GM18519 (cell line): Measurements from ENCODE around the gene ERH.

Experiments
- ATAC-seq: cut with Tn5 transposase; IDR thresholded peaks from one replicate; pipeline ENCODE4 v1.9.1; 2021; ENCODE audit warnings: mild to moderate bottlenecking, moderate library complexity; ENCODE audit not compliant: unreplicated experiment, low FRiP score

Gene ERH

DNA sequence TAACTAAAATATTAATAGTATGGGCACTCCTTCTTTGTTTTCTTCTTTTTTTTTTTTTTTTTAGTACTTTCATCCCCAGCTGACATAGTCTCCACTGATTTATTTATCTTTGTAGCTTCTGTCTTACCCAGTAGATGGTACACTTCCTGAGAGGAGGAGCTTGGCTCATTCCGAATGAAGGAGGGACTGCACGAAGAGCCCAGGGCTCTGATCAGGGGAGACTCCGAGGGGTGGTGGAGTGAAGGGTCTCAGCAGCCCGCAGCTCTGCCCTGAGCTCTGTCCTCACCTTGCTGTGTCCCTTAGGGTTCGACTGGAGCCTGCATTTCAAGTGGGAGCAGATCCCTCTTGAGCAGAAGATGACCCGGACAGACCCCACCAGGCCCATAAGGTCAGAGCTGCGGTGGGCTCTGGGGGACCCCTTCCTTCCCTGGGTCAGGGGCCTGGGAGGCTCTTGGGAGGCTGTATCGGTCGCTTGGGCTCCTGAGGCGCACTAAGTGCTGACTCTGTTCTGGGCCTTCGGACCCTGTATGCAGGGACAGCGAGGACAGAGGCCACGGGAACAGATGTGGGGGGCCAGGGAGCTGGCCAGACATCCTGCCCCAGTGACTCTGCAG, 65.2 kb downstream of the ERH start:
- no peak for ATAC-seq

DNA sequence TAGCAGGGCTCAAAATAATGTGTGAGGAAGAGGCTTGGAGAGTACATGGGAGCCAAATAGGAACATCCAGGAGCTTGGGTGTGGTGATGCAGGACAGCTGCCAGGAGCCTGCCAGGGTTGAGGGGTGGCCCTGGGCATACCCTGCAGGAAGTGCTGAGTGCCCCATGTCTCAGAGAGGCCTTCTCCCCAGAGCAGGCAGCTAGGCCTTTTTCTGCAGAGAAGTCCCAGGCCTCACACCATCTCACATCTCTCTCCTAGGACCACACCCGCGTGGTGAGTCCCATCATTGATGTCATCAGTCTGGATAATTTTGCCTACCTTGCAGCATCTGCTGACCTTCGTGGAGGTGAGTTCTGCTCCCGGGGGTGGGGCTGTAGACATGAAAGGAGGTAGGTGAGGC, 66.9 kb downstream of the ERH start:
- ATAC-seq: no peak
